GM12878 (cell line): ENCODE results near the gene REPIN1. TPM values are rescaled to one million over a fixed set of nuclear protein-coding genes. Genes with fewer than 3 reads are reported as not detected.

ENCODE experiments used
- BACH1 ChIP-seq: fragments of 450-650 bp; IDR thresholded peaks from 2 replicates; pipeline ENCODE4 v1.6.1; 2017; ENCODE audit warnings: mild to moderate bottlenecking, borderline replicate concordance
- BCL11A ChIP-seq: IDR thresholded peaks from 2 replicates; pipeline ENCODE4 v1.6.1; 2011; ENCODE audit warnings: low read depth, low read length
- BRCA1 ChIP-seq: IDR thresholded peaks from 2 replicates; pipeline ENCODE4 v1.6.1; 2011; ENCODE audit warnings: low read depth, low read length, improper control_type of control experiment
- CBFB ChIP-seq: IDR thresholded peaks from 2 replicates; pipeline ENCODE4 v1.6.1; 2016; ENCODE audit warnings: antibody characterized with exemption, low read depth
- CHD1 ChIP-seq: IDR thresholded peaks from 2 replicates; pipeline ENCODE4 v1.6.1; 2012; ENCODE audit warnings: low read depth, low read length, improper control_type of control experiment
- CREB1 ChIP-seq: IDR thresholded peaks from 2 replicates; pipeline ENCODE4 v1.6.1; 2012; ENCODE audit warnings: low read depth, mild to moderate bottlenecking, inconsistent platforms
- EED ChIP-seq: sonication (generic); IDR thresholded peaks from 2 replicates; pipeline ENCODE4 v1.6.1; 2016; ENCODE audit warnings: antibody characterized with exemption, low read depth
- ESRRA ChIP-seq: IDR thresholded peaks from 2 replicates; pipeline ENCODE4 v1.6.1; 2012; ENCODE audit warnings: mild to moderate bottlenecking, low read length, improper control_type of control experiment
- GATAD2B ChIP-seq: fragments of 450-650 bp; conservative IDR thresholded peaks from 2 replicates; pipeline ENCODE4 v1.6.1; 2017; ENCODE audit warnings: low read depth, mild to moderate bottlenecking, moderate library complexity
- IKZF1 ChIP-seq: fragments of 450-650 bp; conservative IDR thresholded peaks from 2 replicates; pipeline ENCODE4 v1.6.1; 2017; ENCODE audit warnings: antibody characterized with exemption, mild to moderate bottlenecking
- NFIC ChIP-seq: IDR thresholded peaks from 2 replicates; pipeline ENCODE4 v1.6.1; 2012; ENCODE audit warnings: low read depth, mild to moderate bottlenecking, inconsistent platforms, low read length, moderate library complexity
- NR2C2 ChIP-seq: IDR thresholded peaks from 2 replicates; pipeline ENCODE4 v1.6.1; 2011; ENCODE audit warnings: borderline replicate concordance, low read depth; ENCODE audit not compliant: control insufficient read depth, insufficient read length
- PML ChIP-seq: IDR thresholded peaks from 2 replicates; pipeline ENCODE4 v1.6.1; 2012; ENCODE audit warnings: low read length, inconsistent platforms
- SIN3A ChIP-seq: IDR thresholded peaks from 2 replicates; pipeline ENCODE4 v1.6.1; 2012; ENCODE audit warnings: low read depth, low read length, improper control_type of control experiment
- SMAD1 ChIP-seq: fragments of 450-650 bp; IDR thresholded peaks from 2 replicates; pipeline ENCODE4 v1.6.1; 2018; ENCODE audit warnings: mild to moderate bottlenecking, low read depth; ENCODE audit not compliant: partially characterized antibody
- SP1 ChIP-seq: IDR thresholded peaks from one replicate; pipeline ENCODE4 v1.6.1; 2011; ENCODE audit warnings: low read depth, low read length
- WRNIP1 ChIP-seq: IDR thresholded peaks from 2 replicates; pipeline ENCODE4 v1.6.1; 2011; ENCODE audit warnings: low read depth, low read length, improper control_type of control experiment, borderline replicate concordance
- YY1 ChIP-seq: IDR thresholded peaks from 2 replicates; pipeline ENCODE4 v1.6.1; 2011; ENCODE audit warnings: low read depth, mild to moderate bottlenecking, low read length
- ZNF207 ChIP-seq: fragments of 450-650 bp; IDR thresholded peaks from 2 replicates; pipeline ENCODE4 v1.6.1; 2014; ENCODE audit warnings: antibody characterized with exemption, mild to moderate bottlenecking, borderline replicate concordance
- ZNF622 ChIP-seq: fragments of 450-650 bp; IDR thresholded peaks from 2 replicates; pipeline ENCODE4 v1.6.1; 2017; ENCODE audit warnings: mild to moderate bottlenecking, inconsistent platforms
- polyA plus RNA-seq, 11 experiments: library from polyadenylated mRNA; depleted of rRNA in 4 of 11; unstranded in 6 of 11; stranded (reverse) in 5 of 11; fragments of >200 nt; fragmentation: Nextera tagmentation in 4 of 11; fragmentation: Illumina TruSeq in 1 of 11; extraction: Ambion mirVana in 4 of 11; extraction: Trizol in 1 of 11; gene quantifications; 1 replicate in 1 of 11; 2 replicates in 10 of 11; pipeline versions ENCODE4 v1.2.1 to v1.2.3, GENCODE V29; 2011 to 2016; ENCODE audit warnings: inconsistent platforms in 2 of 11, missing spikeins in 2 of 11, low read depth in 1 of 11
- total RNA-seq, 4 experiments: library from RNA; depleted of rRNA in 3 of 4; stranded (reverse); fragments of >200 nt in 3 of 4; fragmentation: Illumina TruSeq in 1 of 4; extraction: Trizol in 1 of 4; gene quantifications; 2 replicates each; pipeline versions ENCODE4 v1.2.1 to v1.2.3, GENCODE V29; 2013 to 2021
- TF ChIP-seq, protein P1 (sequence below): IDR thresholded peaks from 2 replicates; pipeline ENCODE4 v1.6.1; 2012; ENCODE audit warnings: low read depth, low read length, improper control_type of control experiment
- TF ChIP-seq, protein P2 (sequence below): fragments of 450-650 bp; conservative IDR thresholded peaks from 2 replicates; pipeline ENCODE4 v1.6.1; 2017; ENCODE audit warnings: mild to moderate bottlenecking, moderate library complexity
- TF ChIP-seq, protein P3 (sequence below): fragments of 450-650 bp; IDR thresholded peaks from 2 replicates; pipeline ENCODE4 v1.6.1; 2018; ENCODE audit warnings: mild to moderate bottlenecking, low read depth, moderate library complexity; ENCODE audit not compliant: partially characterized antibody
- TF ChIP-seq, protein P4 (sequence below): fragments of 150-350 bp; IDR thresholded peaks from 2 replicates; pipeline ENCODE4 v1.6.1; 2016; ENCODE audit warnings: low read depth, low read length

The REPIN1 gene
- total and polyA plus RNA-seq, 10 of the 15 experiments (the other 5 are each of a cell fraction or from before 2014, with no cell fraction given), result 5.1 to 172 (median 76.9) TPM

DNA sequence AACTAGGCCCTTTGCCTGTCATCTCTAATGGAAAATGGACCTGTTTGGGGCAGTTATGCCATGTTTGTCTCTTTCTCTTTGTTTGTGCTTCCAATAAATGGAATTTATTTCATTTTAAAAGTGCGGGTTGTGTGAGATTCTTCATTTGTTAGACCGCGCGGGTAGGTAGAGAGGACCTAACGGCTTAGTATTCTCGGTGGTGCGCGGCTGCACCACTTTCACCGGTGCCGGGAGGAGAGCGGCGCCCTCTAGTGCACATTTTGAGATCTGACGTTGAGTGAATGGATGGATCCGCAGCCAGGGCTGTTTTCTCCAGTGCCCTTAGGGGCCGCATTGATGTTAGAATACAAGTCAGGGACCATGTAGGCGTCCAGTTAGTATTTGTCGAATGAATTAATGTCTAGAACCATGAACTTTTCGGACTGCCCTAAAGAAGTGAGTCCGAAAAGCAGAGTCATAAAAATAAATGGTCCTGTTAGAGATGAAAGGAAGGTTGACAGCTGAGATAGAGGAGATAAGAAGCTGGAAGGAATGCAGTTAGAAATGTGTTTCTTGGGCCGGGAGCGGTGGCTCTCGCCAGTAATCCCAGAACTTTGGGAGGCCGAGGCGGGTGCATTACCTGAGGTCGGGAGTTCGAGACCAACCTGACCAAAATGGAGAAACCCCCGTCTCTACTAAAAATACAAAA lies 52.5 kb downstream of the REPIN1 start (continued):
- TF ChIP-seq, protein P1, sequence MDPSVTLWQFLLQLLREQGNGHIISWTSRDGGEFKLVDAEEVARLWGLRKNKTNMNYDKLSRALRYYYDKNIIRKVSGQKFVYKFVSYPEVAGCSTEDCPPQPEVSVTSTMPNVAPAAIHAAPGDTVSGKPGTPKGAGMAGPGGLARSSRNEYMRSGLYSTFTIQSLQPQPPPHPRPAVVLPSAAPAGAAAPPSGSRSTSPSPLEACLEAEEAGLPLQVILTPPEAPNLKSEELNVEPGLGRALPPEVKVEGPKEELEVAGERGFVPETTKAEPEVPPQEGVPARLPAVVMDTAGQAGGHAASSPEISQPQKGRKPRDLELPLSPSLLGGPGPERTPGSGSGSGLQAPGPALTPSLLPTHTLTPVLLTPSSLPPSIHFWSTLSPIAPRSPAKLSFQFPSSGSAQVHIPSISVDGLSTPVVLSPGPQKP, result no peak
- TF ChIP-seq YY1 (peak; percentile 79), BACH1 (no peak), CHD1 (no peak), ZNF622 (no peak), WRNIP1 (no peak), SIN3A (no peak), NFIC (no peak), CBFB (no peak), ESRRA (no peak), EED (no peak), SP1 (peak; percentile 8), BCL11A (no peak), BRCA1 (no peak), IKZF1 (peak; percentile 37; the same call in 1 of the 2 replicates), SMAD1 (no peak), GATAD2B (no peak), NR2C2 (no peak), ZNF207 (no peak), PML (no peak), CREB1 (peak; percentile 72)
- TF ChIP-seq, protein P2, sequence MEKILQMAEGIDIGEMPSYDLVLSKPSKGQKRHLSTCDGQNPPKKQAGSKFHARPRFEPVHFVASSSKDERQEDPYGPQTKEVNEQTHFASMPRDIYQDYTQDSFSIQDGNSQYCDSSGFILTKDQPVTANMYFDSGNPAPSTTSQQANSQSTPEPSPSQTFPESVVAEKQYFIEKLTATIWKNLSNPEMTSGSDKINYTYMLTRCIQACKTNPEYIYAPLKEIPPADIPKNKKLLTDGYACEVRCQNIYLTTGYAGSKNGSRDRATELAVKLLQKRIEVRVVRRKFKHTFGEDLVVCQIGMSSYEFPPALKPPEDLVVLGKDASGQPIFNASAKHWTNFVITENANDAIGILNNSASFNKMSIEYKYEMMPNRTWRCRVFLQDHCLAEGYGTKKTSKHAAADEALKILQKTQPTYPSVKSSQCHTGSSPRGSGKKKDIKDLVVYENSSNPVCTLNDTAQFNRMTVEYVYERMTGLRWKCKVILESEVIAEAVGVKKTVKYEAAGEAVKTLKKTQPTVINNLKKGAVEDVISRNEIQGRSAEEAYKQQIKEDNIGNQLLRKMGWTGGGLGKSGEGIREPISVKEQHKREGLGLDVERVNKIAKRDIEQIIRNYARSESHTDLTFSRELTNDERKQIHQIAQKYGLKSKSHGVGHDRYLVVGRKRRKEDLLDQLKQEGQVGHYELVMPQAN, result no peak
- TF ChIP-seq, protein P3, sequence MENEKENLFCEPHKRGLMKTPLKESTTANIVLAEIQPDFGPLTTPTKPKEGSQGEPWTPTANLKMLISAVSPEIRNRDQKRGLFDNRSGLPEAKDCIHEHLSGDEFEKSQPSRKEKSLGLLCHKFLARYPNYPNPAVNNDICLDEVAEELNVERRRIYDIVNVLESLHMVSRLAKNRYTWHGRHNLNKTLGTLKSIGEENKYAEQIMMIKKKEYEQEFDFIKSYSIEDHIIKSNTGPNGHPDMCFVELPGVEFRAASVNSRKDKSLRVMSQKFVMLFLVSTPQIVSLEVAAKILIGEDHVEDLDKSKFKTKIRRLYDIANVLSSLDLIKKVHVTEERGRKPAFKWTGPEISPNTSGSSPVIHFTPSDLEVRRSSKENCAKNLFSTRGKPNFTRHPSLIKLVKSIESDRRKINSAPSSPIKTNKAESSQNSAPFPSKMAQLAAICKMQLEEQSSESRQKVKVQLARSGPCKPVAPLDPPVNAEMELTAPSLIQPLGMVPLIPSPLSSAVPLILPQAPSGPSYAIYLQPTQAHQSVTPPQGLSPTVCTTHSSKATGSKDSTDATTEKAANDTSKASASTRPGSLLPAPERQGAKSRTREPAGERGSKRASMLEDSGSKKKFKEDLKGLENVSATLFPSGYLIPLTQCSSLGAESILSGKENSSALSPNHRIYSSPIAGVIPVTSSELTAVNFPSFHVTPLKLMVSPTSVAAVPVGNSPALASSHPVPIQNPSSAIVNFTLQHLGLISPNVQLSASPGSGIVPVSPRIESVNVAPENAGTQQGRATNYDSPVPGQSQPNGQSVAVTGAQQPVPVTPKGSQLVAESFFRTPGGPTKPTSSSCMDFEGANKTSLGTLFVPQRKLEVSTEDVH, result no peak
- TF ChIP-seq, protein P4, sequence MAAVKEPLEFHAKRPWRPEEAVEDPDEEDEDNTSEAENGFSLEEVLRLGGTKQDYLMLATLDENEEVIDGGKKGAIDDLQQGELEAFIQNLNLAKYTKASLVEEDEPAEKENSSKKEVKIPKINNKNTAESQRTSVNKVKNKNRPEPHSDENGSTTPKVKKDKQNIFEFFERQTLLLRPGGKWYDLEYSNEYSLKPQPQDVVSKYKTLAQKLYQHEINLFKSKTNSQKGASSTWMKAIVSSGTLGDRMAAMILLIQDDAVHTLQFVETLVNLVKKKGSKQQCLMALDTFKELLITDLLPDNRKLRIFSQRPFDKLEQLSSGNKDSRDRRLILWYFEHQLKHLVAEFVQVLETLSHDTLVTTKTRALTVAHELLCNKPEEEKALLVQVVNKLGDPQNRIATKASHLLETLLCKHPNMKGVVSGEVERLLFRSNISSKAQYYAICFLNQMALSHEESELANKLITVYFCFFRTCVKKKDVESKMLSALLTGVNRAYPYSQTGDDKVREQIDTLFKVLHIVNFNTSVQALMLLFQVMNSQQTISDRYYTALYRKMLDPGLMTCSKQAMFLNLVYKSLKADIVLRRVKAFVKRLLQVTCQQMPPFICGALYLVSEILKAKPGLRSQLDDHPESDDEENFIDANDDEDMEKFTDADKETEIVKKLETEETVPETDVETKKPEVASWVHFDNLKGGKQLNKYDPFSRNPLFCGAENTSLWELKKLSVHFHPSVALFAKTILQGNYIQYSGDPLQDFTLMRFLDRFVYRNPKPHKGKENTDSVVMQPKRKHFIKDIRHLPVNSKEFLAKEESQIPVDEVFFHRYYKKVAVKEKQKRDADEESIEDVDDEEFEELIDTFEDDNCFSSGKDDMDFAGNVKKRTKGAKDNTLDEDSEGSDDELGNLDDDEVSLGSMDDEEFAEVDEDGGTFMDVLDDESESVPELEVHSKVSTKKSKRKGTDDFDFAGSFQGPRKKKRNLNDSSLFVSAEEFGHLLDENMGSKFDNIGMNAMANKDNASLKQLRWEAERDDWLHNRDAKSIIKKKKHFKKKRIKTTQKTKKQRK, result no peak
